RWPE2 (cell line): ENCODE results near the gene ASB2.

Source experiments
- ATAC-seq: fragments of 200-7000 bp; cut with Tn5 transposase; 3 replicates; pipeline ENCODE4 v1.9.1; 2021; ENCODE audit warnings: low read depth
- DNase-seq: peaks from one replicate; pipeline ENCODE4 v3.0.0-alpha.2; 2020; ENCODE audit warnings: low spot score
- H3K27ac ChIP-seq: fragments of 450-650 bp; 2 replicates; pipeline ENCODE4 v1.5.1; 2017; ENCODE audit warnings: mild to moderate bottlenecking; ENCODE audit not compliant: poor library complexity, severe bottlenecking
- H3K27me3 ChIP-seq: fragments of 250-450 bp; sonication (Bioruptor Pico); 2 replicates; pipeline ENCODE4 v1.5.1; 2021; ENCODE audit warnings: mild to moderate bottlenecking, moderate library complexity; ENCODE audit not compliant: insufficient read depth, poor library complexity, severe bottlenecking
- H3K36me3 ChIP-seq: fragments of 250-450 bp; sonication (Bioruptor Pico); 2 replicates; pipeline ENCODE4 v1.5.1; 2020; ENCODE audit warnings: low read depth, mild to moderate bottlenecking, moderate library complexity
- H3K4me1 ChIP-seq: fragments of 250-450 bp; sonication (Bioruptor Pico); 2 replicates; pipeline ENCODE4 v1.5.1; 2021; ENCODE audit warnings: mild to moderate bottlenecking, moderate library complexity; ENCODE audit not compliant: insufficient read depth, poor library complexity, severe bottlenecking
- H3K4me3 ChIP-seq: fragments of 250-450 bp; sonication (Bioruptor Pico); 2 replicates; pipeline ENCODE4 v1.5.1; 2021; ENCODE audit warnings: mild to moderate bottlenecking, moderate library complexity; ENCODE audit not compliant: severe bottlenecking
- H3K9me3 ChIP-seq: fragments of 250-450 bp; sonication (Bioruptor Pico); 2 replicates; pipeline ENCODE4 v1.5.1; 2021; ENCODE audit warnings: mild to moderate bottlenecking, moderate library complexity; ENCODE audit not compliant: severe bottlenecking
- CTCF ChIP-seq: fragments of 450-650 bp; IDR thresholded peaks from one replicate; pipeline ENCODE4 v1.5.1; 2017; ENCODE audit warnings: mild to moderate bottlenecking, moderate library complexity; ENCODE audit not compliant: poor library complexity, severe bottlenecking

Gene ASB2

DNA sequence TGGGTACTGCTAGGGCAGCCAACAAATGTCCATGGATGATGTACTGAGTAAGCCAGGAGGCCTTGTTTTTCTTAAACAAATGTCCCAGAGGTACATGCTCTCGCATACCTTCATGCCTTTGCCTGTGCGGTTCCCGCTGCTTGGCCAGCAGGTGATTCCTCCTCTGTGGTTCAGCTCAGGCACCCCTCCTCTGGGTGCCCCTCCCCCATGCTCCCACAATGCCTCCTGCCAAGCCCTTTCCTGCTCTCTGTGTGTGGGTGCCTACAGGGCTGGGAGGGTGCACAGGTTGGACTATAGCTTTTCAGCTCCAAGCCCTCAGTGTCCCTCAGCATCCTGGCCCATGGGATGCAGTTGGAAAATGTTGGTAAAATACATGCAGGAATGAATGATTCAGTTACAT is 23.5 kb downstream of the ASB2 start:
- DNase-seq (no peak), ATAC-seq (no peak)
- H3K9me3 ChIP-seq = no peaks in the 10 kb centered on the region
- no peaks in the 10 kb centered on the region for H3K36me3 ChIP-seq
- H3K27ac ChIP-seq = no peak overlapping the region
- TF ChIP-seq CTCF = no peak
- no peaks in the 10 kb centered on the region for H3K4me1 ChIP-seq
- no peak overlapping the region for H3K4me3 ChIP-seq
- H3K27me3 ChIP-seq = no peaks in the 10 kb centered on the region

DNA sequence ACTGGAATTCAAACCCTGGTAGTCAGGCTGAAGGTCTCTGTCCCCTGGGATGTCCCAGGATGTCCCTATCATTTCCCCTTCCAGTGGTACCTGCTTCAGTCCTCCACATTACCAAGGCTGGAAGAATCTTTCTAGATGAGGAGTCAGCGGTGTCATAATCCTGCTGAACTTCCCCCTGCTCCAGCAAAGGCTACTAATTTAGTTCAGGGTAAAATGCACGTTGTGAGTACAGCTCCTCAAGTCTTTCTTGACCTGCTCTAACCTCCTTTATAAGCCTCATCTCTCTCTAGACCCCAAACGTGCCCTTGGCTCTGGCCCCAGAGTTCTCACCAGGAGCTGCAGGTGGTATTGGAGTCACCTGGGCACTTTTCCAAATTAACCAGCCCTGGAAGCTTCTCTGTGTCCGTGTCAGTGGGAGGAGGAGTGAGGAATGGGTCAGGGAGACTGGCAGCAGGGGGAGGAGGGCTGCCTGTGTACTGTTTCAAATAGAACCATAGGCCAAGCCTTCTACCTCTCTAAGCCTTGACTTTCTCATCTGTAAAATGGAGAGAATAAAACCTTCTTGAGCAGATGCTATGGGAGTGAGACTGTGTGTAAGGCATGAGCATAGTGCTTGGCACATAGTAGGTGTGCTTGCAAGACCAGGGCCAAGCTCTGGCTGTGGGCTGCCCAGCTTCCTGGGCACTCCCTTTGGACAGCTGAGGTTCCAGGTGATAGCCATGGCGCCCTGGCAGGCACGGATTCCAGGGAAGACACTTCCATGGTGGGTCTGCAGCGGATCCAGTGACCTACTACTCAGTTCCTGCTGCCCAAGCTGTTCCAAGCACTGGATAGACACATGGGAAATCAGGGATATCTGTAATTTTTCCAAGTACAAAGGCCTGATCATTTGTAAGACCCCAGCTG is 24.5 kb downstream of the ASB2 start:
- no peaks in the 10 kb centered on the region for H3K9me3 ChIP-seq
- no peak overlapping the region for H3K27ac ChIP-seq
- ATAC-seq = peak; percentile 25; the same call in 2 of the 3 replicates
- no peak for TF ChIP-seq CTCF
- no peaks in the 10 kb centered on the region for H3K36me3 ChIP-seq
- peaks cover under 1% of the 10 kb centered on the region for H3K4me1 ChIP-seq
- H3K4me3 ChIP-seq = no peak overlapping the region
- no peak for DNase-seq
- no peaks in the 10 kb centered on the region for H3K27me3 ChIP-seq

- no peaks in the 10 kb centered on the region for H3K9me3 ChIP-seq
- H3K4me3 ChIP-seq = no peak overlapping the region
- ATAC-seq = no peak
- no peak for TF ChIP-seq CTCF
- H3K4me1 ChIP-seq = peaks cover 8% of the 10 kb centered on the region
- H3K36me3 ChIP-seq = no peaks in the 10 kb centered on the region
- H3K27me3 ChIP-seq = no peaks in the 10 kb centered on the region
- DNase-seq = no peak
- no peak overlapping the region for H3K27ac ChIP-seq
Observed at GRCh38 chr14:93950948-93951634, 25.3 kb downstream of the ASB2 start.

- Histone ChIP-seq H3K4me1 (peaks cover 9% of the 10 kb centered on the region), H3K9me3 (no peaks in the 10 kb centered on the region), H3K27ac (no peak overlapping the region), H3K4me3 (no peak overlapping the region), H3K36me3 (no peaks in the 10 kb centered on the region), H3K27me3 (no peaks in the 10 kb centered on the region)
- no peak for DNase-seq
- no peak for ATAC-seq
- no peak for TF ChIP-seq CTCF
Observed at GRCh38 chr14:93949511-93950075, 26.8 kb downstream of the ASB2 start.
